HCT116 (cell line): Measurements from ENCODE around the gene HIGD2B.
A peak's percentile ranks its signal among the peaks of the same experiment; 100 is the strongest.
"Not testable (repeated sequence)": the region's sequence is repeated elsewhere in the genome, so short reads cannot be mapped to it uniquely, and the experiment has no call there.

ENCODE experiments used
- EZH2 ChIP-seq: fragments of 200-600 bp; sonication (generic); IDR thresholded peaks from 2 replicates; pipeline ENCODE4 v1.6.1; 2017; ENCODE audit warnings: antibody characterized with exemption, mixed run types
- EZH2phosphoT487 ChIP-seq: fragments of 200-600 bp; IDR thresholded peaks from 2 replicates; pipeline ENCODE4 v1.6.1; 2018; ENCODE audit warnings: antibody characterized with exemption, borderline replicate concordance
- FOSL1 ChIP-seq: IDR thresholded peaks from 2 replicates; pipeline ENCODE4 v1.6.1; 2012; ENCODE audit warnings: low read depth
- JUND ChIP-seq: IDR thresholded peaks from 2 replicates; pipeline ENCODE4 v1.6.1; 2012
- POLR2A ChIP-seq: IDR thresholded peaks from 2 replicates; pipeline ENCODE4 v1.7.0; 2011; ENCODE audit warnings: borderline replicate concordance; ENCODE audit not compliant: insufficient read depth, insufficient read length; ENCODE audit errors: extremely low read depth
- POLR2AphosphoS5 ChIP-seq: IDR thresholded peaks from 2 replicates; pipeline ENCODE4 v1.6.1; 2011; ENCODE audit warnings: mild to moderate bottlenecking, low read depth, low read length, moderate library complexity
- RAD21 ChIP-seq: IDR thresholded peaks from 2 replicates; pipeline ENCODE4 v1.6.1; 2012; ENCODE audit warnings: low read depth, mild to moderate bottlenecking
- SRF ChIP-seq: IDR thresholded peaks from 2 replicates; pipeline ENCODE4 v1.6.1; 2012; ENCODE audit warnings: low read depth
- YY1 ChIP-seq: IDR thresholded peaks from 2 replicates; pipeline ENCODE4 v1.6.1; 2011; ENCODE audit warnings: low read length, low read depth, moderate library complexity, mild to moderate bottlenecking; ENCODE audit not compliant: insufficient replicate concordance; ENCODE audit errors: extremely low read depth
- TF ChIP-seq, protein P1 (sequence below), 3 experiments: fragments of 200-600 bp in 1 of 3; sonication (generic) in 1 of 3; IDR thresholded peaks in 2 of 3; conservative IDR thresholded peaks in 1 of 3; 2 replicates each; pipeline ENCODE4 v1.5.1; 2012 to 2017; ENCODE audit warnings: low read depth in 2 of 3, low read length in 2 of 3, antibody characterized with exemption in 1 of 3, borderline replicate concordance in 1 of 3, control low read depth in 1 of 3, mild to moderate bottlenecking in 1 of 3, mixed read lengths in 1 of 3, mixed run types in 1 of 3, moderate library complexity in 1 of 3; ENCODE audit not compliant: insufficient read depth in 1 of 3
- TF ChIP-seq, protein P2 (sequence below): IDR thresholded peaks from 2 replicates; pipeline ENCODE4 v1.6.1; 2011; ENCODE audit warnings: mild to moderate bottlenecking, low read length, moderate library complexity; ENCODE audit not compliant: insufficient replicate concordance; ENCODE audit errors: extremely low read depth

DNA sequence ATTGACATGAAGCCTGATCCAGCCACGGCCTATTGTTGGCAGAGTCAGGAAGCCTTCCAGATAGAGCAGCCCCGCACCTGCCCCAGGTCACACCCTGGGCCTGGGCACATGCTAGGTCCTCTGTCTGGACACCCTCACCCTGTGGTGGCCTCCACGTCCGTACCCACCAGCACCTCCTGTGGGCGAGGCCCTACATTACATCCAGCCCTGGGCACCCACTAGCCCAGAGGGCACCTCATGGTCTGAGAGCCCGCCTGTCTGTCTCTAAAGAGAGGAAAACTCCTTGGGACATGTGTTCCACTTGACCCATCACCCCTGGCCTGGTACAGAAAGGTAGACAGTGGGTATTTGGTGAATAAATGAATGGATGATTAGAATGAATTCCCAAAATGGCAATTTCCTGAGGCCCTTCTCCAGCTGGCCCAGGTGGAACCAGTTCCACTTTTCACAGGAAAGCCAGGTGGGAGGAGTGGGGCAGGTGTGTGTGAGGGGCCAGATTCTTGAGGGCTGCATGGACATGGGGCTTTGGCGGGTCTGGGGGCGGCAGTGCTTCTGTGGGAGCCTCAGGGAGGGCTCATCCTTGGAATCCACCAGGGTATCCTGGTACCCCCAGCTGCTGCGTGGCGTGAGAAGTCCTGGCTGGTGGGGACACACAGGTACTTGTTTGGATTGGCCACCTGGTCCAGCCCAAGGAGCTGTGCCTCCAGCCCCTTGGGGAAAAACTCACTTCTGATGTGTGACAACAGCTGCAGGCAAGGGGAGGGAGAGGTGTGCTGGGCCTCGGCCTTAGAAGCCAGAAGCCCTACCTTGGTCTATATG, 57.5 kb downstream of the HIGD2B start:
- TF ChIP-seq, protein P1, sequence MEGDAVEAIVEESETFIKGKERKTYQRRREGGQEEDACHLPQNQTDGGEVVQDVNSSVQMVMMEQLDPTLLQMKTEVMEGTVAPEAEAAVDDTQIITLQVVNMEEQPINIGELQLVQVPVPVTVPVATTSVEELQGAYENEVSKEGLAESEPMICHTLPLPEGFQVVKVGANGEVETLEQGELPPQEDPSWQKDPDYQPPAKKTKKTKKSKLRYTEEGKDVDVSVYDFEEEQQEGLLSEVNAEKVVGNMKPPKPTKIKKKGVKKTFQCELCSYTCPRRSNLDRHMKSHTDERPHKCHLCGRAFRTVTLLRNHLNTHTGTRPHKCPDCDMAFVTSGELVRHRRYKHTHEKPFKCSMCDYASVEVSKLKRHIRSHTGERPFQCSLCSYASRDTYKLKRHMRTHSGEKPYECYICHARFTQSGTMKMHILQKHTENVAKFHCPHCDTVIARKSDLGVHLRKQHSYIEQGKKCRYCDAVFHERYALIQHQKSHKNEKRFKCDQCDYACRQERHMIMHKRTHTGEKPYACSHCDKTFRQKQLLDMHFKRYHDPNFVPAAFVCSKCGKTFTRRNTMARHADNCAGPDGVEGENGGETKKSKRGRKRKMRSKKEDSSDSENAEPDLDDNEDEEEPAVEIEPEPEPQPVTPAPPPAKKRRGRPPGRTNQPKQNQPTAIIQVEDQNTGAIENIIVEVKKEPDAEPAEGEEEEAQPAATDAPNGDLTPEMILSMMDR (IDR thresholded peaks at IDR 0.05 in 2 of 3, conservative IDR thresholded peaks at IDR 0.05 in 1 of 3; ENCODE audit: borderline replicate concordance in 1 of 3, insufficient read depth in 1 of 3, low read depth in 2 of 3, low read length in 2 of 3): peak in 2 of 3 experiments; percentile 45 to 50; a peak in 4 of 6 replicates
- not testable (repeated sequence) for TF ChIP-seq POLR2AphosphoS5, POLR2A, FOSL1, RAD21, EZH2, EZH2phosphoT487, SRF, JUND, YY1
- TF ChIP-seq, protein P2, sequence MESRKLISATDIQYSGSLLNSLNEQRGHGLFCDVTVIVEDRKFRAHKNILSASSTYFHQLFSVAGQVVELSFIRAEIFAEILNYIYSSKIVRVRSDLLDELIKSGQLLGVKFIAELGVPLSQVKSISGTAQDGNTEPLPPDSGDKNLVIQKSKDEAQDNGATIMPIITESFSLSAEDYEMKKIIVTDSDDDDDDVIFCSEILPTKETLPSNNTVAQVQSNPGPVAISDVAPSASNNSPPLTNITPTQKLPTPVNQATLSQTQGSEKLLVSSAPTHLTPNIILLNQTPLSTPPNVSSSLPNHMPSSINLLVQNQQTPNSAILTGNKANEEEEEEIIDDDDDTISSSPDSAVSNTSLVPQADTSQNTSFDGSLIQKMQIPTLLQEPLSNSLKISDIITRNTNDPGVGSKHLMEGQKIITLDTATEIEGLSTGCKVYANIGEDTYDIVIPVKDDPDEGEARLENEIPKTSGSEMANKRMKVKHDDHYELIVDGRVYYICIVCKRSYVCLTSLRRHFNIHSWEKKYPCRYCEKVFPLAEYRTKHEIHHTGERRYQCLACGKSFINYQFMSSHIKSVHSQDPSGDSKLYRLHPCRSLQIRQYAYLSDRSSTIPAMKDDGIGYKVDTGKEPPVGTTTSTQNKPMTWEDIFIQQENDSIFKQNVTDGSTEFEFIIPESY: not testable (repeated sequence)
